Stimulated activated memory B cell treated with anti-CD40 and anti-IgM and Interleukin-4, amounts not matched to agents 10 μg/mL and 1 μg/mL and 100 μg/mL, for 72 hours (primary cell): Measurements from ENCODE around the gene ITPR1.

Source experiments
- ATAC-seq: fragments of 150-1000 bp; cut with Tn5 transposase; 2 replicates; pipeline ENCODE4 v1.10.0; 2021
- H3K27ac Mint-ChIP-seq: one replicate; pipeline ENCODE4 v1.8.0; 2022; ENCODE audit warnings: mild to moderate bottlenecking, mixed read lengths
- H3K27me3 Mint-ChIP-seq: one replicate; pipeline ENCODE4 v1.8.0; 2022; ENCODE audit warnings: mixed read lengths
- H3K36me3 Mint-ChIP-seq: one replicate; pipeline ENCODE4 v1.8.0; 2022; ENCODE audit warnings: mixed read lengths
- H3K4me1 Mint-ChIP-seq: one replicate; pipeline ENCODE4 v1.8.0; 2022; ENCODE audit warnings: mixed read lengths
- H3K4me3 Mint-ChIP-seq: one replicate; pipeline ENCODE4 v1.8.0; 2022; ENCODE audit warnings: mild to moderate bottlenecking, moderate library complexity, mixed read lengths
- H3K9me3 Mint-ChIP-seq: one replicate; pipeline ENCODE4 v1.8.0; 2022; ENCODE audit warnings: mixed read lengths

The ITPR1 gene

DNA sequence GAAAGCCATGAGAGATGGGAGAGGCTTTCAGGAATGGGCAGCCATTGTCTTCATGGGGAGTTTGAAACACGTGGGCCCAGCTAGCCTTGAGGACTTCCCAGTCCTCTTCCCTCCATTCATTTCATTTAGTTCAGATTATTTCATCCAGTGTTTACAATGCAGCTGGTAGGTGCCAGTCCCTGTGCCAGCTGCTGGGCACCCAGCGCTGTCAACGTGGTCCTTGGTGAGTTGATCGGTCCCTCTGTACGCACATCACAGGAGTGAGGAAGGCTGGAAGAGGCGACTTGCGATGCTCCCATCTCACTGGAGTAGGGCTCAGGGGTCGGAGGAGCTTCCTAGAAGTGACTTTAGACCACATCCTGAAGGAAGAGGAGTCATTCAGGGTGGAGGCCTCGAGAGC lies 279.7 kb downstream of the ITPR1 start:
- Mint-ChIP-seq H3K36me3 (peaks cover 59% of the 10 kb centered on the region), H3K4me1 (peaks cover 27% of the 10 kb centered on the region), H3K27ac (peak overlapping the region; percentile 62), H3K27me3 (no peaks in the 10 kb centered on the region), H3K9me3 (no peaks in the 10 kb centered on the region), H3K4me3 (no peak overlapping the region)
- no peak for ATAC-seq

DNA sequence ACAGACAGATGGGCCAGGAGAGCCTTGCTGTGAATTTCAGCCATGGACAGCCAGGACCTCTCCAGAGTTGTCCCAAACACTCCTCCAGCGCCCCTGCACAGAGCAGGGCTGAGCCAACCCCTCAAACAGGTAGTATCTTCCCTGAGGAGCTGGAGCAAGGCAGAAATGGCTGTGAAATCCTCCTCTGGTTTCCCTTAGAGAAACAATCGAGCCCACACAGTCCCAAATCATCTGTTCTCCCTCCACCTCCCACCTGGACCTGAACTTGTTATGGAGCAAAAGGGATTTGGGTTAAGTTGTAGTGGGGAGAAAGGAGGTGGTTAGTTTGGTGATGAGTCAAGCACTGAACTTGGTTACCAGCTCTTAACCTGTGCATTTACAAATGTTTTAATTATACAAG lies 280.4 kb downstream of the ITPR1 start:
- peak overlapping the region; percentile 62 for H3K27ac Mint-ChIP-seq

DNA sequence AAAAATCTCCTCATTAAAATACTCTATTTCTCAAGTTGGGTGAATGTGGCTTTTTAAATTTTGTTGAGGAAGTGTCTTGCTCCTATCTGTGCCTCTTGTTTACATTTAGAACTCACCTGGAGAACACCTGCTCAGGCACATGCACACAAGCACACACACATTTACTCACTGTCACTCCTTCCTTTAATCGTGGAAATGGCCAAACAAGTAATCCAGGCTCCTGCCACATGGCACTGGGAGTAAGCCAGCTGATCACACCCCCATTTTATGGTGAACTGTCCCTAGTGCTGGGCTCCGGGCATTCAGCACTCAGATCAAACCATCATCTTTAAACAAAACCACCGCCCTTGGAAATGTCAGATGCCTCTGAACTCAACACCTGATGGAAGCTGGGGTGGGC lies 281.4 kb downstream of the ITPR1 start:
- Mint-ChIP-seq H3K27me3 (no peaks in the 10 kb centered on the region), H3K4me3 (no peak overlapping the region), H3K4me1 (peaks cover 27% of the 10 kb centered on the region), H3K27ac (no peak overlapping the region), H3K36me3 (peaks cover 61% of the 10 kb centered on the region), H3K9me3 (no peaks in the 10 kb centered on the region)
- ATAC-seq: no peak

More for the DNA sequence above, 280.4 kb downstream of the ITPR1 start:
- Mint-ChIP-seq H3K4me3 (no peak overlapping the region), H3K4me1 (peaks cover 27% of the 10 kb centered on the region), H3K36me3 (peaks cover 59% of the 10 kb centered on the region), H3K27me3 (no peaks in the 10 kb centered on the region), H3K9me3 (no peaks in the 10 kb centered on the region)
- no peak for ATAC-seq

DNA sequence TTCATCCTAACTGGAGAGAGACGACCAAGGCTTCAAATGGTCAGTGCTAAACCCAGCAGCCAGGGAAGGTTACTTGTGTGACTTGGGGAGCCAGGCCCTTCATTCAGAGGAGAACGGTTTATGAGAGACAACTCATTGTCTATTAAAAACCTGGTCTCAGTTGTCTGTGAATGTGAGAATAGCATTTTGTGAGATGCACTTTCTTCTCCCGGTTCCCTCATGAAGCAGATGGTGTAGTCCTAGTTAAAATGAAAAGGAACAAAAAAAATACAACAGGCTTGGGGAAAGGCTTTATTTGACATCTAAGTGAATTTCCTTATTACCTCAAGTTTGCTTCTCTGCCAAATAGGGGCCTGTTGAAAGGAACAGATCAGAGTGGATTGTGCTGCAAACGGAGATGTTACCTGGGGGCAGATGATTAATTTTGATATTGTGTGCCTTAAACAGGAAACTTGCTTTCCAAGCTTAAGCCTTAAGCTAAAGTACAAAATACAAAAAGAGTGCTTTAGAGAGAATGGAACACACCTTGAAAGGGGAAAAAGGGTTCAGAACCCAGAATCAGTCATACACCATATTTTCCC lies 283.3 kb downstream of the ITPR1 start:
- Mint-ChIP-seq H3K9me3 (no peaks in the 10 kb centered on the region), H3K27ac (peak overlapping the region; percentile 80), H3K36me3 (peaks cover 65% of the 10 kb centered on the region), H3K27me3 (no peaks in the 10 kb centered on the region), H3K4me1 (peaks cover 27% of the 10 kb centered on the region), H3K4me3 (no peak overlapping the region)
- ATAC-seq: no peak

DNA sequence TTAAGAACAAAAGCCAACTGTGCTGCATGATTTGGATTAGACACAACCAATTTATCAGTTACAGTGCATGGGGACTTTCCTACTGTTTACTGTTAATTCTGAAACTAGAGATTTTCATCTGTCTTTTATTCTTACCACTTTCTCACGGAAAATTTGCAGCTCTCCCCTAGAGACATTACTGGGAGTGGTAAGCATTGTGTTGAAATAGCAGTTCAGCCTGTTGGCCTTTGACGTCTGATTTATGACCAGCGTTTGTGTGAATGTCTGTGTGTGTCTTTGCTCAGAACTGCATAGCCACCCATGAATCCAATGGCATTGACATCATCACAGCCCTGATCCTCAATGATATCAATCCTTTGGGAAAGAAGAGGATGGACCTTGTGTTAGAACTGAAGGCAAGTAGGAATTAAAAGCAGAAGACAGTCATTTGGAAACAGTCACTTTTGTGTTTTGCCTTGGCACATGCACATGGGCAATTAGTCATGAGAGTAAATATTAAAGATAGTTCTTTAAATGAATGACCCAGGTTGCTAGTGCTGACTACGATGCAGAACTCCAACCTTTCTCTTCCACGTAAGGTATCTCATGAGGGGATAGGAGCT lies 283.9 kb downstream of the ITPR1 start:
- H3K36me3 Mint-ChIP-seq: peaks cover 69% of the 10 kb centered on the region
- H3K4me3 Mint-ChIP-seq: no peak overlapping the region
- no peaks in the 10 kb centered on the region for H3K27me3 Mint-ChIP-seq
- ATAC-seq: peak; percentile 92
- H3K9me3 Mint-ChIP-seq: no peaks in the 10 kb centered on the region
- peaks cover 27% of the 10 kb centered on the region for H3K4me1 Mint-ChIP-seq
- peak overlapping the region; percentile 80 for H3K27ac Mint-ChIP-seq

DNA sequence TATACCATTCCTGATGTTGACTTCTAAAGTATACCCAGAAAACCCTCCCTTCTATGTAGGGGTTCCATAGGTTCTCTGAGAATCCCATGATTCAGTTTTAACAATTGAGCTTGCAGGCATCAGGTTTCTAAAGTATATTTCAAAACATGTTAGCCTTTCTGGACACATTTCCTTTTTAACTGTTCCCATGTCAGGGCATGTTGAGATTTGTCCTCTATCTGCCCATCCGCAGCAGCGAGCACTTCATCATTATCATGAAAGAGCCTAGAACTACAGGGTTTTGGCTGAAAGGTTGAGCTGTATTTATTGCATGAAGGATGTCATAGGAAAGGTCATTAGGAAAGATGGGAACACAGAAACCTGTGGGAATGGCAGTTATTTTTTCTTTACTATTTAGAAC lies 285.0 kb downstream of the ITPR1 start:
- no peaks in the 10 kb centered on the region for H3K27me3 Mint-ChIP-seq
- H3K36me3 Mint-ChIP-seq: peaks cover 71% of the 10 kb centered on the region
- ATAC-seq: no peak
- no peak overlapping the region for H3K4me3 Mint-ChIP-seq
- H3K4me1 Mint-ChIP-seq: peaks cover 27% of the 10 kb centered on the region
- H3K27ac Mint-ChIP-seq: no peak overlapping the region
- H3K9me3 Mint-ChIP-seq: no peaks in the 10 kb centered on the region

DNA sequence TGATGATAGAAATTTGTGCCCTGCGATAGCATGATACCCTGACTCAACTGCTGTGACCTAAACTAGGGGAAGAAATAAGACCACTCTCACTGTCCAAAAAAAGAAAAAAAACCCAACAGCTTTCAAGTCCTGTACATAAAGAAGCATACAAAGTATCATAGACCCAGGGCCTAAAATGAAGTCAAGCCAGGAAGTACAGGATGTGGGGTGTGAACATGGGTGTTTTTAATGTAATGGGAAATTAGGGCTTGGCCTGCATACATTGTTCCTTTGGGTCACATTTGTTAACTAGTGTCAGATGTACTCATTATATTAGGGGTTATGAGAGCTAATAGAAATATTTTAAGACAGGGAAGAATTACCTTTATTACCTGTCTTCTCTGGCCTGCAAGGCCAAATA lies 285.6 kb downstream of the ITPR1 start:
- Mint-ChIP-seq H3K4me3 (no peak overlapping the region), H3K9me3 (no peaks in the 10 kb centered on the region), H3K36me3 (peaks cover 71% of the 10 kb centered on the region), H3K4me1 (peaks cover 27% of the 10 kb centered on the region), H3K27me3 (no peaks in the 10 kb centered on the region), H3K27ac (no peak overlapping the region)
- no peak for ATAC-seq

DNA sequence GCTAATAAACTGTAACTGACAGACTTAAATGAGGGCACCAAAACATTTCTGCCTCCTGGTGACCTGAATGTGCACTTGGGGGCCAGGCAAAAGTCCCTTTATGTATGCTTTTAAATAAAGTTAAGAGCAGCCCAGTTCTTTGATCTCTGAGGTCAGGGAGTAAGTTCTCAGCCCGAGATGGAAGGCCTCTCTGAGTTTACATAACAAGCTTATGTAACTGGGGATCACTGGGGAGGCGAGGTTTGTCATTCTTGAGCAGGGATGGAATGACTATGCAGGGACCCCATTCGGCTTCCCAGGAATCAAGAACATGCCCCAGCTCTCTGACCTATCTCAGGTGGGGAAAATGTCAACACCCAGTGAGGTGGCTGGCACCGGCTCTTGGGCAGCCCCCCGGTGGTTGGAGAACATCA lies 287.4 kb downstream of the ITPR1 start:
- H3K27ac Mint-ChIP-seq: peak overlapping the region; percentile 13
- H3K4me1 Mint-ChIP-seq: peaks cover 19% of the 10 kb centered on the region
- H3K27me3 Mint-ChIP-seq: no peaks in the 10 kb centered on the region
- H3K4me3 Mint-ChIP-seq: no peak overlapping the region
- ATAC-seq: no peak
- no peaks in the 10 kb centered on the region for H3K9me3 Mint-ChIP-seq
- H3K36me3 Mint-ChIP-seq: peaks cover 77% of the 10 kb centered on the region

DNA sequence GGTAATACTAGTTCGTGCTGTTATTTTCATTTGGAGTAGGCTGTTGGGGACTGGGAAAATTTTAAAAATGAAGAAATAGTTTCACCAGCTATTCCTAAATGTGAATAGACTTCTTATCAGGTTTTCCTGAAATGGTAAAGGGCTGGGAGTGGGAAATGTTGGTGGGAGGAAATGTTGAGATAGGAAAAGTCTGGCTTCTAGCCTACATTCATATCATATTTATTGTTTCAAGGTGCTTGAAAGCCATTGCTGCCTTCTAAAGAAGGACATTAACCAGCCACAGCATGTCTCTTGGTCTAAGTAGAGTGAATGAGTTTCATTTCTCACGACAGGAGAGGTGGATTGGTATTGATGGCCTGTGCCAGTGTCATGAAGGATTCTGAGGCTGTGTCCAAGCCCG lies 288.9 kb downstream of the ITPR1 start:
- no peaks in the 10 kb centered on the region for H3K9me3 Mint-ChIP-seq
- no peak for ATAC-seq
- no peaks in the 10 kb centered on the region for H3K27me3 Mint-ChIP-seq
- peaks cover 4% of the 10 kb centered on the region for H3K4me1 Mint-ChIP-seq
- H3K36me3 Mint-ChIP-seq: peaks cover 84% of the 10 kb centered on the region
- no peak overlapping the region for H3K4me3 Mint-ChIP-seq
- no peak overlapping the region for H3K27ac Mint-ChIP-seq

DNA sequence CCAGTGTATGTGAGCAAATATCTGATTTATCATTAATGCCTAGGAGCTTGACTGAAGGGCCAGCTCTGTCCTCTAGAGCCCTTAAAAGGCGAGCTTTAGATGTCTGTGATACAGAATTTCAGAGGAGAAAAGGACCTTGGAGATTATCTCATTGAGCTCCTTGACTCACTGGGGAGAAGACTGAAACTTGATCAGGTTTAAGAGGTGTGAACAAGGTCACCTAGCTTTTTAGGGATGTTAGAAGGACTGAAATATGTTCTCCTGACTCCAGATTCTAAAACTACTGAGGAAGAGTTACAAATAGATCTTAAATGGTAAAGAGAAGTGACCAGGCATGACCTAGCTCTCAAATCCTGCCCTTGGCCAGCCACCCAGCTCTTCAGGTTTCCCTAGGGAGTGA lies 292.4 kb downstream of the ITPR1 start:
- H3K4me1 Mint-ChIP-seq: no peaks in the 10 kb centered on the region
- ATAC-seq: no peak
- H3K27ac Mint-ChIP-seq: no peak overlapping the region
- peaks cover 88% of the 10 kb centered on the region for H3K36me3 Mint-ChIP-seq
- H3K9me3 Mint-ChIP-seq: no peaks in the 10 kb centered on the region
- no peaks in the 10 kb centered on the region for H3K27me3 Mint-ChIP-seq
- no peak overlapping the region for H3K4me3 Mint-ChIP-seq

DNA sequence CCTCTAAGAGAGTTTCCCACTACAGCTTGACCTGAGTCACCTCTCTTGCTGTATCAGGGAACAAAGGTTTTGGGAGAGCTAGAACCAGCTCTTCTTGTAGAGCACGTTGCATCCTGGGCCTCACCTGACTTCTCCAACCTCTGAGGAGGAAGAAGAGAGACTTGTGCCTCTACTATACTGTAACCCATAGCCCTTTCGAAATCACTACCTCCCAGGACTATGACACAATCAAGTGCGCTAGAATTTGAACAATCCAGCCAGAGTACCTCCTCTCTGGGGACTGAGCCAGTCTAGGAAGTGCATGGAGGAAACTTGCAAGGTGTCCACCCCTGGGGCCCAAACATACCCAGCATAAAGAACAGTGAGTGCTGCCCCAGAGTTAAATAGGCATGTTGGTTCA lies 293.3 kb downstream of the ITPR1 start:
- no peaks in the 10 kb centered on the region for H3K4me1 Mint-ChIP-seq
- H3K9me3 Mint-ChIP-seq: no peaks in the 10 kb centered on the region
- no peaks in the 10 kb centered on the region for H3K27me3 Mint-ChIP-seq
- ATAC-seq: no peak
- H3K4me3 Mint-ChIP-seq: no peak overlapping the region
- peaks cover 90% of the 10 kb centered on the region for H3K36me3 Mint-ChIP-seq
- no peak overlapping the region for H3K27ac Mint-ChIP-seq

DNA sequence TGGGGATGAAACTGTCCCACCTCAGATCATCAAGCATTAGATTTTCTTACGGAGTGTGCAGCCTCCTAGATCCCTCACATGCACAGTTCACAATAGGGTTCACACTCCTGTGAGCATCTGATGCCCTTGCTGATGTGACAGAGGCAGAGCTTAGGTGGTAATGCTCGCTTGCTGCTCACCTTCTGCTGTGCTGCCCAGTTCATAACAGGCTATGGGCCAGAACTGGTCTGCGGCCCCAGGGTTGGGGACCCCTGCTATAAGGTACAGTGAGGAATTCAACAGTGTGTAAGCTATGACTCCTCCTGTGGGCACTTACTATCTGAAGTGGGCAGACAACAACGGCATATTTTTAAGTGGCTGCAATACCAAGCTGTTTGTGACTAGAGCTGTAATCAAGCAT lies 298.2 kb downstream of the ITPR1 start:
- Mint-ChIP-seq H3K4me1 (no peaks in the 10 kb centered on the region), H3K36me3 (peaks cover 86% of the 10 kb centered on the region), H3K27me3 (no peaks in the 10 kb centered on the region), H3K9me3 (no peaks in the 10 kb centered on the region), H3K4me3 (no peak overlapping the region), H3K27ac (no peak overlapping the region)
- ATAC-seq: no peak

DNA sequence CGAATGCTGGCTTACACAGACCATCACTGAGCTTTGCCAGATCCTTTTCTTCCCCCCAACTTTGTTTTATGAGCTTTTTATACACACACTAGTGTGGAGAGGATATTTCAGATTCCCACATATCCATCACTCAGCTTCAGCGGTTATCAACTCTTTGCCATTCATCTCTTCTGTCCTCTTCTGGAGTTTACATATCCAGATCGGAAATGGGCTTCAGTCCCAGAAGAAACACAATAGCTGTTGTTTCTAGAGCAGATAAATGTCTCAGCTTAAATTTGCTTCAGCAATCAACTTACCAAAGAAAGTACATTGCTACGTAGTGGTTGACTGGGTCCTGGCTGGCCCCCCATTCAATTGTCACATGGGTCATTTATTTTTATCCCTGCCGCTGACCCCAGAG lies 300.2 kb downstream of the ITPR1 start:
- H3K9me3 Mint-ChIP-seq: no peaks in the 10 kb centered on the region
- H3K27ac Mint-ChIP-seq: no peak overlapping the region
- H3K27me3 Mint-ChIP-seq: no peaks in the 10 kb centered on the region
- H3K4me1 Mint-ChIP-seq: no peaks in the 10 kb centered on the region
- no peak for ATAC-seq
- peaks cover 88% of the 10 kb centered on the region for H3K36me3 Mint-ChIP-seq
- H3K4me3 Mint-ChIP-seq: no peak overlapping the region

DNA sequence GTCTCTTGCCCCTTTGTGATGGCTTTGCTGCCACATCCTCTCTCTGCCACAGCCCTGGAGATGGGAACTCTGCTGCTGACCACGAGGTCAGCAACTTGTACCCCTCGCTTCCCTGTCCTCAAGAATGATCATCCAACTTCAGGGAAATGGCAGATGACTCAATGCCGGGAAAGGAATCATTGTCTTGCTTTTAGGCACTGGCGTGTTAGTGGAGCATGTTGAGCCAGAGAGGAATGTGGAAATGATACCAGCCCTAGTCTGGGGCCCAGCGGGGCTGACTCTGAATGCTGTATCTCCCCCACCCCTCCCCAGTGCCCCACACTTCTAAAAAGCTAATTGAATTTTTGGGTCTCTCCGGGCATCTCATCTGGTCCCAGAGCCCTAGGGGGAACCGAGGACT lies 301.2 kb downstream of the ITPR1 start:
- no peak overlapping the region for H3K27ac Mint-ChIP-seq
- peaks cover 78% of the 10 kb centered on the region for H3K36me3 Mint-ChIP-seq
- no peak for ATAC-seq
- no peaks in the 10 kb centered on the region for H3K4me1 Mint-ChIP-seq
- H3K4me3 Mint-ChIP-seq: no peak overlapping the region
- H3K9me3 Mint-ChIP-seq: no peaks in the 10 kb centered on the region
- H3K27me3 Mint-ChIP-seq: no peaks in the 10 kb centered on the region

DNA sequence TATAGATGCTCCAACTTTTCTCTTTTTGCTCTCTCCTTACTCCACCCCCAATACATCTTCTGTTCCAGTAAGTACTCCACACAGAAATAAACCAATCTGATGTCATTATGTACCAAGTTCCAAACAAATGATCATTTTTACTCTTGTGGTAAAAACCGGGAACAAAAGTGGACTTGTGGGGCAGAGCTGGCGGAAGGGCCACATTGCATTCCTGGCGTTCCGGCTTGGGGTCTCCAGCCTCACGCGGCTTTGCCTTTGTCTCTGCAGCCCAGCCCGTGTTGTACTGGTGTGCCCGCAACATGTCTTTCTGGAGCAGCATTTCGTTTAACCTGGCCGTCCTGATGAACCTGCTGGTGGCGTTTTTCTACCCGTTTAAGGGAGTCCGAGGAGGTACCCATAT lies 301.6 kb downstream of the ITPR1 start:
- H3K27ac Mint-ChIP-seq: no peak overlapping the region
- H3K4me3 Mint-ChIP-seq: no peak overlapping the region
- no peaks in the 10 kb centered on the region for H3K9me3 Mint-ChIP-seq
- ATAC-seq: no peak
- H3K4me1 Mint-ChIP-seq: no peaks in the 10 kb centered on the region
- H3K27me3 Mint-ChIP-seq: no peaks in the 10 kb centered on the region
- peaks cover 76% of the 10 kb centered on the region for H3K36me3 Mint-ChIP-seq

DNA sequence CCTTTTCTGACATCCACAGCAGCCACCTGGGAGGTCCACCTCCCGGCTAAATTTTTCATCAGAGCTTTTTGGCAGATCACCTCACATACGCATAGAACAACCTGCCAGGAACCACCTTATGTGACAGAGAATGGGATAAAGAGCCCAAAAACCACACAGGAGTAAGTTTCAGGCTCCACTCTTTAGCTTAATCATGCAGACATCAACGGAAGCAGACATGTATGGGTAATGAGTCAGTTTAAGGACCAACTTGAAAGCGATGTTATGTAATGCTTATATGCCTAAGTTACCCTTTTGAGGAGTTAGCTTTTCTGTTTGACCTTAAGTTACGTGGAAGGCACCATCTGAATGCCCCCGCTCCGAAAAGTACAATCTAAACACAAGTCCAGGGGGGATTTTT lies 302.8 kb downstream of the ITPR1 start:
- no peaks in the 10 kb centered on the region for H3K27me3 Mint-ChIP-seq
- peaks cover 76% of the 10 kb centered on the region for H3K36me3 Mint-ChIP-seq
- ATAC-seq: no peak
- no peaks in the 10 kb centered on the region for H3K9me3 Mint-ChIP-seq
- H3K4me1 Mint-ChIP-seq: no peaks in the 10 kb centered on the region
- no peak overlapping the region for H3K4me3 Mint-ChIP-seq
- no peak overlapping the region for H3K27ac Mint-ChIP-seq
